GM10266 (cell line): Measurements from ENCODE around the gene RMP24.

Source experiments
- DNase-seq: peaks from one replicate; pipeline ENCODE4 v3.0.0; 2012; ENCODE audit errors: extremely low spot score
- CTCF ChIP-seq: IDR thresholded peaks from 2 replicates; pipeline ENCODE4 v1.5.1; 2012; ENCODE audit warnings: mild to moderate bottlenecking, low read depth; ENCODE audit not compliant: control insufficient read depth, insufficient read depth; ENCODE audit errors: missing control alignments

Gene RMP24

DNA sequence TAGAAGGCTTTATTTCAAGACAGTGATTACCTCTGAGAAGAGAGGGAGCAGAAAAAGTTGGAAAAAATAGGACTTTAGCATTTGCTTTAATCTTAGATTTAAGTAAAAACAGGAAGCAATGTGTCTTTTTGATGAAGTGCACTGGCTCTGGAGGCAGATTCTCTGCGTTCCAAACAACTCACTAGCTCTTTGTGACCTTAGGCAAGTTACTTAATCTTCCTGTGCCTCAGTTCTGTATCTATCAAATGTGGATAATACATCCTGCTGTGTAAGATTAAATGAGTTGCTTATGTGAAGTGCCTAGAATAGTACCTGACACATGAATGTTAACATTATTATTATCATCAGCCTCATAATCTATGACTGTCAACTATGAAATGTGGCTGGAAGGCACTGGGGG is 52.5 kb downstream of the RMP24 start:
- DNase-seq, result no peak
- no peak for TF ChIP-seq CTCF

DNA sequence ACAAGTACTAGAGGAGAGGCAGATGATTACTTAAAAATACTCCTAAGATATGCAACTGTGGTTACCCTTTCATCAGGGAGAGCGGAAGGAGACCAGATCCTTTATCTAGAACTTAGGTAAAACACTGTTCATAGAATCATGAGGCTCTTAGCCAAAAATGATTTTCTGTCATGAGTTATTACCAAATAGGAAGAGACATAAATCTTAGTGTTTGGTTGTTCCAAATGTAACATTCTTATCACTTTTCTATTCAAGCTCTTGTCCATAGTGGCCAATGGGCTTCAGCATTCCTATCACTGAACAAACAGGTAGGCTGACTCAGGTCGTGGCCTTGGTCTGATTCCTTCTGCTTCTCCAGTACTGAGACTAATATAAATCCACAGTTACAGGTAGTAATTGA is 56.4 kb downstream of the RMP24 start:
- no peak for DNase-seq
- TF ChIP-seq CTCF, result no peak
